Left lung (tissue), 10 donors: Measurements from ENCODE around the gene SUSD6. TPM values are rescaled to one million over a fixed set of nuclear protein-coding genes. Genes with fewer than 3 reads are reported as not detected.

Experiments used
- ATAC-seq: fragments of 200-7000 bp; cut with Tn5 transposase; one replicate; pipeline ENCODE4 v1.9.1; 2020; ENCODE audit warnings: moderate library complexity
- DNase-seq, 4 donors: peaks; one replicate each; pipeline ENCODE4 v3.0.0-alpha.2; 2013 to 2020
- H3K27ac ChIP-seq, 2 donors: fragments of 200-600 bp; sonication (generic) in 1 of 2; one replicate each; pipeline versions ENCODE4 v1.5.0 to v1.8.0; 2020 to 2021
- H3K27me3 ChIP-seq, 2 donors: fragments of 200-600 bp; sonication (generic) in 1 of 2; one replicate each; pipeline versions ENCODE4 v1.5.0 to v1.8.0; 2020 to 2021
- H3K36me3 ChIP-seq, 2 donors: fragments of 200-600 bp; sonication (generic) in 1 of 2; one replicate each; pipeline versions ENCODE4 v1.5.0 to v1.8.0; 2020 to 2021
- H3K4me1 ChIP-seq, 2 donors: fragments of 200-600 bp; one replicate each; pipeline ENCODE4 v1.8.0; 2021
- H3K4me3 ChIP-seq, 2 donors: fragments of 200-600 bp; sonication (generic) in 1 of 2; one replicate each; pipeline versions ENCODE4 v1.5.0 to v1.8.0; 2020 to 2021; ENCODE audit warnings: mild to moderate bottlenecking in 1 of 2
- H3K9me3 ChIP-seq, 2 donors: fragments of 200-600 bp; sonication (generic) in 1 of 2; one replicate each; pipeline versions ENCODE4 v1.5.0 to v1.8.0; 2020 to 2021
- CTCF ChIP-seq, 2 donors: fragments of 200-600 bp; sonication (generic) in 1 of 2; IDR thresholded peaks; one replicate each; pipeline versions ENCODE4 v1.5.0 to v1.8.0; 2021; ENCODE audit warnings: antibody characterized with exemption in 2 of 2
- intact Hi-C, 2 donors: fragments of 100-400 bp; cut with DNase I; formaldehyde crosslinking; loops; one replicate each; pipeline versions ENCODE4 v1.11.2 to v1.14.2; 2022
- polyA plus RNA-seq, 6 donors: library from polyadenylated mRNA; unstranded; fragments of 120-200 nt; gene quantifications; one replicate each; pipeline ENCODE4 v1.2.1, GENCODE V29; 2013; ENCODE audit not compliant: insufficient read length in 6 of 6
- total RNA-seq, 2 donors: library from RNA; stranded (reverse); fragmentation: NEBNext Ultra II Directional; extraction: Animal tissue kit (Norgen Biotek cat#: 25700); gene quantifications; one replicate each; pipeline ENCODE4 v1.2.1, GENCODE V29; 2021
- donor health status: DM: no; HTN: yes; CAD: no.
- donor health status: DM: no; HTN: no; CAD: no.

Gene SUSD6
- total and polyA plus RNA-seq, 8 donors = 27.7 to 77.4 (median 31.3) TPM

GRCh38 chr14:69683971-69684370 is 72.6 kb downstream of the SUSD6 start:
- Histone ChIP-seq H3K4me3 (no peak overlapping the region), H3K27me3 (no peaks in the 10 kb centered on the region), H3K4me1 (peaks cover 31 to 95% of the 10 kb centered on the region in 2 donors), H3K36me3 (no peaks in the 10 kb centered on the region), H3K9me3 (no peaks in the 10 kb centered on the region), H3K27ac (peak overlapping the region in 1 of 2 donors; percentile 77)
- DNase-seq (no peak), ATAC-seq (no peak)
- intact Hi-C loops = no loop called here
- TF ChIP-seq CTCF (IDR thresholded peaks at IDR 0.05) = no peak

- Histone ChIP-seq H3K4me1 (peaks cover 31 to 89% of the 10 kb centered on the region in 2 donors), H3K27me3 (no peaks in the 10 kb centered on the region), H3K27ac (peak overlapping the region; percentile 7 to 77), H3K36me3 (no peaks in the 10 kb centered on the region), H3K9me3 (no peaks in the 10 kb centered on the region), H3K4me3 (no peak overlapping the region)
- peak; percentile 18 for ATAC-seq
- no peak for TF ChIP-seq CTCF (IDR thresholded peaks at IDR 0.05)
- DNase-seq = no peak
- intact Hi-C loops = no loop called here
Observed at GRCh38 chr14:69684461-69685217, 73.2 kb downstream of the SUSD6 start.

- no peaks in the 10 kb centered on the region for H3K36me3 ChIP-seq
- peak overlapping the region; percentile 2 to 77 for H3K27ac ChIP-seq
- H3K4me1 ChIP-seq = peaks cover 31 to 83% of the 10 kb centered on the region in 2 donors
- H3K4me3 ChIP-seq = no peak overlapping the region
- peak; percentile 39 for ATAC-seq
- intact Hi-C loops = no loop called here
- H3K27me3 ChIP-seq = no peaks in the 10 kb centered on the region
- TF ChIP-seq CTCF (IDR thresholded peaks at IDR 0.05) = no peak
- no peak for DNase-seq
- no peaks in the 10 kb centered on the region for H3K9me3 ChIP-seq
Observed at GRCh38 chr14:69685218-69685616, 73.8 kb downstream of the SUSD6 start.

GRCh38 chr14:69685716-69686115 is 74.3 kb downstream of the SUSD6 start:
- ATAC-seq = peak; percentile 78
- H3K4me3 ChIP-seq = no peak overlapping the region
- no peaks in the 10 kb centered on the region for H3K27me3 ChIP-seq
- intact Hi-C loops = no loop called here
- H3K9me3 ChIP-seq = no peaks in the 10 kb centered on the region
- no peak for TF ChIP-seq CTCF (IDR thresholded peaks at IDR 0.05)
- H3K36me3 ChIP-seq = peaks cover 0 to 2% of the 10 kb centered on the region in 2 donors
- H3K27ac ChIP-seq = peak overlapping the region; percentile 2 to 77
- peaks cover 31 to 78% of the 10 kb centered on the region in 2 donors for H3K4me1 ChIP-seq
- DNase-seq = peak in 3 of 4 donors; percentile 70 to 85 (median 77)

- no peak for DNase-seq
- intact Hi-C loops = no loop called here
- H3K36me3 ChIP-seq = peaks cover 0 to 10% of the 10 kb centered on the region in 2 donors
- no peaks in the 10 kb centered on the region for H3K9me3 ChIP-seq
- no peaks in the 10 kb centered on the region for H3K27me3 ChIP-seq
- ATAC-seq = no peak
- H3K27ac ChIP-seq = no peak overlapping the region
- TF ChIP-seq CTCF (IDR thresholded peaks at IDR 0.05) = no peak
- peaks cover 31 to 74% of the 10 kb centered on the region in 2 donors for H3K4me1 ChIP-seq
- no peak overlapping the region for H3K4me3 ChIP-seq
Observed at GRCh38 chr14:69687606-69688298, 76.4 kb downstream of the SUSD6 start.
